Kasumi-1 (cell line): Measurements from ENCODE around the gene IMMP2L.

ENCODE experiments used
- DNase-seq, 2 experiments: peaks; one replicate each; lab custom pipeline; 2025; lab: John Stamatoyannopoulos, UW

The IMMP2L gene

DNA sequence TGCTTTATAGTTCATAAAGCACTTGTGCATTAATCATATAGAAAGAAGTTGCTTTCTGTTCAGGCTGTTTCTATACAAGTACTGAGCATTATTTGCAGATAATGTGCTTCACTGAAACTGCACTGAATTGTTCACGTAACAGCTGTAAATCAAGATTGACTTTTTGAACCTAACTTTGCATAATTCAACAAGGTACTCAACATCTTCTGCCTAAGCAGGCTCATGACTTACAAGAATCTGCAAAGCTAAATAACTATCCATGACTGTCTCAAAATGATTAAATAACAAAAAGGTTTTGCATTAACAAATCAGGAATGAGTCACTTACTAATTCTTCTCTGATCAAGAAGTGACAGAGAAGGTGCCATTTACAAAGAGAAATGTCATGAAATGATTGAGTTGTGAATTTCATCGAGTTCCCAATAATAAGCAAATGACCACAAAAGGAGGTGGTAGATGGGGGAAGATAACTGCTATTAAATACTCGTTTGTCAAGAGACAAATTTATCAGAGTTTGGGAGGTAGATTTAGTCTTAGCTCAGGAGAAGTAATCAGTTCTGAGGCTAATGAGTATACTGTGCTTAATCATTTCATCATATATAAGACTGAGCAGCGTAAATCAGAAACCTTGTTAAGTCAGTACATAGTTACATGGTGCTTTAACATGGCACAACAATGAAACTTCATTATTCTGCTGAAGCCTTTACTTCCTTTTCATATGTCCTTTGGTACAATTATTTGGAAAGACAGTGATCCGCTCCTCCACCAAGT, 632.6 kb downstream of the IMMP2L start:
- DNase-seq, result no peak

GRCh38 chr7:110922906-110923305, 639.4 kb downstream of the IMMP2L start:
- no peak for DNase-seq

DNA sequence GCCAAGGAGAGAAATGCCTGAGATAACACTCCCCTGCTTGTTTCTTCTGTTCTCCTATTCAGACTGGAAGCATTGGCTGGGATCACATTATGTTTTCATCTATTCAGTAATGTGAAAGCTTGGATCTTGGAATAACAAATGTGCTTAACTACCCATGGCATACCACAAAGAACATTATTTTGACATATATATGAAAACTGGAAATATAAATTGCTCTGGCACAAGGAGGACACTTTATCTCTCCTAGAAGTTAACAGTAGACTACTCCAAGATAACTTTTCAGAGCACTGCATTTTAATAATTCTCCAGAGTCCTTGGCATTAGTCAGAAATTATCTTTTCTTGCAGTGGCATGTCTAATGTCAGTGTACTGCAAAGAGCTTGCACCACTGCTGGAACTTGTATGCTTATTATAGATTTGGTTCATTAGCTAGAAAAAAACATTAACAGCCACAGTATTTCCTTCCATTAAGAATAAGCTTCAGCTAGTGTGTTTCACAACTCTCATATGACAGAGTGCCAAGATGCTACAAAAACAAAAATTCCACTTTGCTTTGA, 640.6 kb downstream of the IMMP2L start:
- DNase-seq, result no peak

DNA sequence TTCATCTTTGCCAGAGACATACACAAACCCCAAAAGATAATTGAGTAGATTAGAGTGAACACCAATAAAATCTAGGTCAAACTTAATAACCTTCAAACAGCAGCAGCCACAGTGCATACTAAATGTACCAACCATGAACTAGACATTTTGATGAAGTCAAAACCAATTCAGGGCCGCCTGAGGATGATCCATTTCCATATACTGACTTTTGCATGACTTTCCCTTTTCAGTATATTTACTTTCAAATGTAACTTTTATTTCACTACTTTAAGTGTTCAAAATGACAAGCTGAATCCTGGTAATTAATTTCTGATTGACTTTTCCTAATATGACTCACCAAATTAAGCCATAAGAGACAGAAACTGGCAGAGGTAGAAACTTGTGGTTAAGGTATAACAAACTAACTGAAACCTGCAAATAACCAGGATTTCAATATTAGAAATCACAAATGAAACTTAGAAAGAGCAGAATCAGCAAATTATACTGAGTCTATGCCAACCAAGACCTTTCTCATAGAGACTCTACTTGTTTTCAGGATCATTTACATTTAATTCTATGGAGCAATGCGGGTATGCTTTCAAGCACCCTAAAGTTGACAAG, 643.2 kb downstream of the IMMP2L start:
- no peak for DNase-seq

DNA sequence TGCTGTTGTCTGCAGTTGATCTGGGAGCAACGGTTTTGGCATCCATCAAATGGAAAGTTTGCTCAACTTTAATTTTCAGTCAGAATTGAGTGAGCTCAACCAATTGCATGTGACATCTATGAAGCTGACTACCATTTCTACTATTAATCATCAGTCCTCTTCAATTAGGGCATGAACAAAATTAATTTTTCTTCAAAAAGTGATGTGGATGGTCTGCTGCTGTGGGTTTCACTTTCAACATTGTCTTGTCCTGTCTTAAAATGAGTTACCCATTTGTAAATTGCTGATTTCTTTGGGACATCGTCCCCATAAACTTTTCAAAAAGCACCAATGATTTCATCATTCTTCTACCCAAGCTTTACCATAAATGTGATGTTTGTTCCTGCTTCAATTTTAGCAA, 648.0 kb downstream of the IMMP2L start:
- DNase-seq, result no peak

GRCh38 chr7:110911632-110912031, 650.7 kb downstream of the IMMP2L start:
- DNase-seq, result no peak

GRCh38 chr7:110909117-110909516, 653.2 kb downstream of the IMMP2L start:
- peak in 1 of 2 experiments; percentile 20 for DNase-seq

GRCh38 chr7:110905773-110906566, 656.3 kb downstream of the IMMP2L start:
- no peak for DNase-seq

GRCh38 chr7:110898516-110898915, 663.8 kb downstream of the IMMP2L start:
- no peak for DNase-seq

GRCh38 chr7:110897538-110897937, 664.8 kb downstream of the IMMP2L start:
- no peak for DNase-seq

GRCh38 chr7:110894111-110894510, 668.2 kb downstream of the IMMP2L start:
- no peak for DNase-seq

DNA sequence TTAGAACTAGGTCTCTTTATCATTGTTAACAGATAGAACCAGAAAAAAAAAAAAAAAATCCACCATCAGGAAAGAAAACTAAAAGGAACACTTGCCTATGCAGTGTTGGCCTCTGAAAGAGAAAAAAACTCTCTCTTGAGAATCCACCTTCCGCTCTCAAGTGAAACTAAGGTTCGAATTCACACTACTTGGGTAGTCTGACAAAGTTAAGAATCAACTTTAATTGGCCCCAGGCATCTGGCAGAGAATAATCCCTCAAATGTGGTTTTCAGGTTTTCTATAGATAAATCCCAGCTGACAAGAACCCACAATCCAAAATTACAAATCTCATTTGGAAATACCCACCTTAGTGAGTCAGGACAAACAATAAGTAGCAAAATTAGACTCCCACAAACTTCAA, 671.1 kb downstream of the IMMP2L start:
- no peak for DNase-seq

- DNase-seq, result no peak
Observed at GRCh38 chr7:110890101-110890500, 672.2 kb downstream of the IMMP2L start.

- DNase-seq, result no peak
Observed at GRCh38 chr7:110889335-110889734, 673.0 kb downstream of the IMMP2L start.

DNA sequence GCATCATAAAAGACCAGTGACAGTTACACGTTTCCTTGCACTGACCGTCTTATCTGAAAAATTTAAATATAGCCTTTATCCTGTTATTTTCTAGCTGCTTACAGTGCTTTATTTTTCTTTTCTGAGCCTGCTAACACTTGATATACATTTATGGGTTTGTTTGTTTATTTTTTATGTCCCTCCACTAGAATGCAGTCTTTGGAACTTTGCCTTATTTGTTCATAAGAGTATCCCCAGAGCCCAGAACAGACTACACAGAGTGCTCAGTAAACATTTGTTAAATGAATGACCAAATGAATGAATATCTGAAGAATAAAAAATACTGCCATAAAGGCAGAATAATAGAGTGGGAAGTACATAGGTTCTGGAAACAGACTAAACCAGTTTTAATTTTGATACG, 673.7 kb downstream of the IMMP2L start:
- DNase-seq, result no peak

DNA sequence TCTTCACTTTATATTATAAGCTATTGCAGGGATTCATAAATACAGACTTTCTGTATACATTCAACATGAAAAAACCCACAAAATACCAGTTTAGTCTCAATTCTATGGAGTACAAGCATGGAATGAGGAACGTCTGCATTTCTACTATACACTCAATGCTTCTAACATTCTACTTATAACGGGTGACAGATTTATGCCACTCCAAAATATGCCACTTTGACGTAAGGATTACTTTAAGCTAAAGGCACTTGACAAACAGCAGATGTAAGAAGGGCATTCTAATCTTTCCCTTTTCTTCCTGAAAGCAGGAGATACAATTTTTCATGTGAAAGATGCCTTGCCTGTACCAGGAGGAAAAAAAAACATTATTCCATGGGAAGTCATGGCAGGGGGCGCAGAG, 676.8 kb downstream of the IMMP2L start:
- DNase-seq, result no peak

DNA sequence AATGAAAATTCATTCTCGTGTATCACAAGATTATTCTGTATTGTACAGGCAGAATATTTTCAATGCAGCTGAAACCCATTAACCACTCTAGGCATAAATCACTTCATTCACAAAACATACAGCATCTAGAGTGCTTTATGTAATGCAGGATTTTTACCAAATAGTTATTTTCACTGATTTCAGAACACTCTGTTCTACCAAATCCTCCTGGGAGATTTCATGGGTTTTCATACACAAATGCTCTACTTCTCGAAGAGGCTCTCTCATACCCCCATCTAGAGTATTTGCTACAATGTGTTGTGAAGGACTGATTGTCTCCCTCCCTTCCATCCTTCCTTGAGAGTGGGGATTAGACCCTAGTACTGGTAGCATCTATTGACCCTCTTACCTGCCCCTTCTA, 680.6 kb downstream of the IMMP2L start:
- DNase-seq, result no peak

DNA sequence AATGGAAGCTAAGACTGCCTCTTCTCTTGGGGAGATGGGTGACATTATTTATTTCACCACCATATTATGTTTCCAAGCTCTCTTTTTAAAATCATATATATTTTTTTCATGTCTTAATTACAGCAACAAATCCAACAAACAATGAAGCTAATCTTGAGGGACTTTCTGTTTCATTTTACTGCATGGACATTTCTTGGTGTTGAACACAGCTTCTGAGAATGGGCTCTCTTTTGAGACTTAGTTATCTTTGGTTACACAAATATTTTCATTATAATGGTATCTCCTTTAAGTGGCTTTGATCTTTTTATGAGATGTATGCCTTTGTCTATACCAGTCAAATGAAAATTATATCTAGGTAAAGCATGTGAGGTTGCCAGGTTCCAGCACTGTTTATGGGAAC, 681.3 kb downstream of the IMMP2L start:
- DNase-seq, result no peak

GRCh38 chr7:110877016-110877415, 685.3 kb downstream of the IMMP2L start:
- DNase-seq, result no peak

GRCh38 chr7:110875346-110875745, 686.9 kb downstream of the IMMP2L start:
- no peak for DNase-seq

DNA sequence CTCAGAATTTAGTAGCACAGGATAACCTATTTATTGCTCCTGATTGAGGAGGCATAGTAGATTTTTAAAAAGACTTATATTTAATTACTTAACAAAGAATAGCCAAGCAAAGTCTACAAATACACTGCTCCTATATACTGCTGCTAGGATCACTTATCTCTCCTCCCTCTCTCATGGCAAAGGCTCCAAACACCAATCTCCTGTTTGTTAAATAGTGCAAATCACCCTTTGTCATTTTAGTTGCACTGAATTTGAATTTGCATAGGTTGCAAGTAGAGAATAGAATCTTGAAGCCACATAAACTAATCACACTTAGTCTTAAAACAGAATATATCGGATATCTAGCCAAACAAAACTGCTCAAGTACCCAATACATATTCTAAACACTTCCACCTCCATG, 690.4 kb downstream of the IMMP2L start:
- DNase-seq, result no peak

DNA sequence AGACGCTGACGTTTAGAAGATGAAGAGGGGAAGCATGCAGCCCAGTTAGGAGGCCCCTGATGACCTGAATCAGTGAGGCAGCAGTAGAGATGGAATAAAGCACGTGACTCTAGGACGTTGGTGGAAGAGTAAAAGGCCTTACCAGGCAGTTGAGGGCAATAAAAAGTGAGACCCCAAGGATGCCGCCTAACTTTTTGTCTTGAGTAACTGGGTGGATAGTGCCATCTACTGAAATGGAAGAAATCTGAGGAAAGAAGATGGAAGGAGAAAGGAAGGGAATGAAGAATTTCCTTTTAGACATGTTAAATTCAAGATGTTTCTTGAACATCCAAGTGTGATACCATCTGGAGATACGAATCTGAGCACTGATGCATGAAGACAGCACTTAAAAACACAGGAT, 691.4 kb downstream of the IMMP2L start:
- no peak for DNase-seq

DNA sequence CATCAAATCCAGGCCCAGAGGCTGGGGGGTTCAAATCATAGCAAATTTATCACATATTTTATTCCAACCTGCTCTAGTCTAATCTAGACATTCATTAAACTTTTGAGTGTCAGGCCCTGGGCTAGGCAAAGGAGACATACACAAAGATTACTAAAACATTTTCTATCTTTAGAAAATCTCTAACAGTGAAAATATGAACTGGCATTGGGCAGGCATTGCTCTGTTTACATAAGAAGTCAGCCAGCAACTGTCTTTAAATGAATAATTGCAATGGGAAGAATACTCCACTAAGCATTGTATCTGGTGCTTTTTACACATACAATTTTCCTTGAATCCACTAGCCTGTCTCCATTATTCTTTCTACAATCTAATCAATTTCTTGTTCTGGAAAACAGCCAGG, 693.8 kb downstream of the IMMP2L start:
- no peak for DNase-seq
